GM19438 (cell line): ENCODE data around the gene CATSPER4.

ENCODE experiments used
- ATAC-seq: cut with Tn5 transposase; IDR thresholded peaks from one replicate; pipeline ENCODE4 v1.9.1; 2021; ENCODE audit warnings: low read depth; ENCODE audit not compliant: unreplicated experiment

Gene CATSPER4

GRCh38 chr1:26164036-26164860 is 26.2 kb upstream of the CATSPER4 start:
- ATAC-seq: no peak

GRCh38 chr1:26164861-26165842 is 25.2 kb upstream of the CATSPER4 start:
- no peak for ATAC-seq

GRCh38 chr1:26166719-26167281 is 23.6 kb upstream of the CATSPER4 start:
- ATAC-seq: no peak

GRCh38 chr1:26168410-26169197 is 21.8 kb upstream of the CATSPER4 start, which contains the start of gene C1orf232:
C1orf232 (minus strand) TSS chr1:26168963; CDS start chr1:26168499, 464 bp downstream.
- no peak for ATAC-seq

GRCh38 chr1:26169198-26169554 is 21.2 kb upstream of the CATSPER4 start:
- no peak for ATAC-seq

- ATAC-seq: peak; percentile 95
These were observed 20.5 kb upstream of the CATSPER4 start, which contains the start of gene ZNF593 for GRCh38 chr1:26169669-26170471. ZNF593 (plus strand) TSS chr1:26169908; CDS start chr1:26169984, 76 bp downstream.

GRCh38 chr1:26170472-26170821 is 20.0 kb upstream of the CATSPER4 start:
- no peak for ATAC-seq

GRCh38 chr1:26171084-26172072 is 19.0 kb upstream of the CATSPER4 start, which contains the start of gene ZNF593OS:
ZNF593OS (minus strand) TSS chr1:26171832; CDS start chr1:26171661, 171 bp downstream.
- ATAC-seq: no peak

- no peak for ATAC-seq
These were observed 15.1 kb upstream of the CATSPER4 start for GRCh38 chr1:26175346-26175745.

GRCh38 chr1:26177182-26177684 is 13.2 kb upstream of the CATSPER4 start, which contains the start of gene CNKSR1:
CNKSR1 (plus strand) TSS chr1:26177491; CDS start chr1:26177548, 57 bp downstream.
- no peak for ATAC-seq

- ATAC-seq: no peak
These were observed 10.3 kb upstream of the CATSPER4 start for GRCh38 chr1:26180010-26180506.

- ATAC-seq: no peak
These were observed 8.6 kb upstream of the CATSPER4 start for GRCh38 chr1:26181586-26182382.

GRCh38 chr1:26182383-26182696 is 8.1 kb upstream of the CATSPER4 start:
- no peak for ATAC-seq

GRCh38 chr1:26184086-26184485 is 6.3 kb upstream of the CATSPER4 start:
- no peak for ATAC-seq

GRCh38 chr1:26184883-26185282 is 5.5 kb upstream of the CATSPER4 start:
- no peak for ATAC-seq

- ATAC-seq: no peak
These were observed 2.5 kb upstream of the CATSPER4 start for GRCh38 chr1:26187882-26188281.

- ATAC-seq: no peak
These were observed 1.9 kb upstream of the CATSPER4 start for GRCh38 chr1:26188477-26188876.
